PFSK-1 (cell line): ENCODE results near the gene SH3BGR. TPM values are rescaled to one million over a fixed set of nuclear protein-coding genes. Genes with fewer than 3 reads are reported as not detected.

Experiments
- FOXP2 ChIP-seq: optimal IDR thresholded peaks from 2 replicates; pipeline ENCODE3; 2011; ENCODE audit warnings: borderline replicate concordance, control low read depth, inconsistent platforms; ENCODE audit not compliant: insufficient read depth; ENCODE audit errors: extremely low read length, extremely low read depth
- POLR2AphosphoS5 ChIP-seq: IDR thresholded peaks from 2 replicates; pipeline ENCODE4 v1.6.1; 2012; ENCODE audit warnings: low read depth, mild to moderate bottlenecking, control low read depth, low read length, moderate library complexity
- REST ChIP-seq, 2 experiments: IDR thresholded peaks; 2 replicates each; pipeline versions ENCODE4 v1.6.1 to v1.8.0; 2011 to 2012; ENCODE audit warnings: low read depth in 2 of 2, low read length in 2 of 2, control low read depth in 1 of 2, inconsistent platforms in 1 of 2, mild to moderate bottlenecking in 1 of 2, moderate library complexity in 1 of 2; ENCODE audit not compliant: insufficient read depth in 1 of 2
- SIN3A ChIP-seq: IDR thresholded peaks from 2 replicates; pipeline ENCODE4 v1.6.1; 2012; ENCODE audit warnings: mild to moderate bottlenecking, low read length, moderate library complexity, borderline replicate concordance; ENCODE audit not compliant: insufficient read depth
- TAF1 ChIP-seq: IDR thresholded peaks from 2 replicates; pipeline ENCODE4 v1.6.1; 2012; ENCODE audit warnings: low read length, control low read depth, borderline replicate concordance; ENCODE audit not compliant: insufficient read depth
- polyA plus RNA-seq: library from polyadenylated mRNA; unstranded; fragments of >200 nt; gene quantifications from one replicate; pipeline ENCODE4 v1.2.1, GENCODE V29; 2012; ENCODE audit warnings: low read depth, missing spikeins; ENCODE audit not compliant: insufficient read length

The SH3BGR gene
- polyA plus RNA-seq: 2.2 TPM

GRCh38 chr21:39451332-39452206 lies at the start of gene SH3BGR:
TSS of gene SH3BGR (plus strand) at chr21:39451970. CDS start at chr21:39452097, 127 bp downstream.
- no peak for TF ChIP-seq REST (IDR thresholded peaks at IDR 0.05; ENCODE audit: insufficient read depth in 1 of 2, low read depth in 2 of 2, low read length in 2 of 2)
- no peak for TF ChIP-seq SIN3A
- TF ChIP-seq FOXP2: no peak
- no peak for TF ChIP-seq POLR2AphosphoS5
- TF ChIP-seq TAF1: no peak

- TF ChIP-seq REST (IDR thresholded peaks at IDR 0.05; ENCODE audit: insufficient read depth in 1 of 2, low read depth in 2 of 2, low read length in 2 of 2) (no peak), SIN3A (no peak), FOXP2 (no peak), TAF1 (no peak)
These were observed 45.7 kb upstream of the SH3BGR start for GRCh38 chr21:39406065-39406464.

GRCh38 chr21:39422527-39423241 lies 29.1 kb upstream of the SH3BGR start:
- TF ChIP-seq SIN3A (no peak), FOXP2 (no peak), POLR2AphosphoS5 (no peak), REST (IDR thresholded peaks at IDR 0.05; ENCODE audit: insufficient read depth in 1 of 2, low read depth in 2 of 2, low read length in 2 of 2) (no peak), TAF1 (no peak)

GRCh38 chr21:39429445-39429844 lies 22.3 kb upstream of the SH3BGR start:
- TF ChIP-seq REST (IDR thresholded peaks at IDR 0.05; ENCODE audit: insufficient read depth in 1 of 2, low read depth in 2 of 2, low read length in 2 of 2) (no peak), FOXP2 (no peak), SIN3A (no peak), POLR2AphosphoS5 (no peak), TAF1 (no peak)
